Keratinocyte (primary cell): ENCODE data around the gene GABRD.

Source experiments
- CTCF ChIP-seq, 3 experiments: IDR thresholded peaks in 1 of 3; conservative IDR thresholded peaks in 1 of 3; optimal IDR thresholded peaks in 1 of 3; 2 replicates in 2 of 3; 3 replicates in 1 of 3; pipeline versions ENCODE3 to v1.5.1; 2011; ENCODE audit warnings: low read length in 3 of 3, mild to moderate bottlenecking in 3 of 3, moderate library complexity in 2 of 3, control low read depth in 1 of 3, inconsistent platforms in 1 of 3; ENCODE audit not compliant: insufficient read depth in 2 of 3; ENCODE audit errors: extremely low read depth in 1 of 3
- EZH2 ChIP-seq: IDR thresholded peaks from one replicate; pipeline ENCODE4 v1.6.1; 2012; ENCODE audit warnings: inconsistent platforms, mild to moderate bottlenecking, low read length, moderate library complexity

DNA sequence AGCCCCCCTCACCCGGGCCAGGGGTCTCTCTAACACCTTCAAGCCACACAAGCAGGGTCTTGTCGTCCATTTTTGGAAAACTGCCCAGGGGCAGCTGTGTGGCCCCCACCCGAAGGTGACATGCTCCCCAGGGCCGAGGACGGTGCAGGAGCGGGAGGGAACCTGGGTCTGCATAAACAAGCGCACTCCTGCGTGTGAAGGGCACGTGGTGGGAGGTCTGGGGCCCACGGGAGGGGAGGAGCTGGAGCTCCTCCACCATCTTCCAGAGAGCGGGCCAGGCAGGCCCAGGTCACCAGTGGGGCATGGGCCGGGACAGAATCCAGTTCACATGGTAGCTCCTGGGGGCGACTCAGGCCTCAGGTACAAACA lies 32.0 kb upstream of the GABRD start:
- TF ChIP-seq CTCF (optimal IDR thresholded peaks at IDR 0.05 in 1 of 3, IDR thresholded peaks at IDR 0.05 in 1 of 3, conservative IDR thresholded peaks at IDR 0.05 in 1 of 3; ENCODE audit: extremely low read depth in 1 of 3, insufficient read depth in 2 of 3, low read length in 3 of 3) (no peak), EZH2 (no peak)
